Skeletal muscle tissue (tissue), 4 donors: ENCODE results near the gene NOTCH1. TPM values are rescaled to one million over a fixed set of nuclear protein-coding genes. Genes with fewer than 3 reads are reported as not detected.
A peak's percentile ranks its signal among the peaks of the same experiment; 100 is the strongest.

Source experiments
- H3K27ac ChIP-seq: one replicate; pipeline ENCODE4 v1.7.0; 2013; ENCODE audit warnings: mild to moderate bottlenecking, low read depth, low read length, inconsistent platforms
- H3K27me3 ChIP-seq, 3 donors: one replicate each; pipeline ENCODE4 v1.7.0; 2013; ENCODE audit warnings: low read length in 3 of 3; ENCODE audit not compliant: control insufficient read depth in 3 of 3, insufficient read depth in 3 of 3
- H3K36me3 ChIP-seq, 3 donors: one replicate each; pipeline ENCODE4 v1.7.0; 2013; ENCODE audit warnings: low read length in 3 of 3; ENCODE audit not compliant: control insufficient read depth in 3 of 3, insufficient read depth in 3 of 3
- H3K4me1 ChIP-seq, 3 donors: one replicate each; pipeline ENCODE4 v1.7.0; 2013; ENCODE audit warnings: low read length in 3 of 3, mild to moderate bottlenecking in 3 of 3; ENCODE audit not compliant: control insufficient read depth in 3 of 3, insufficient read depth in 3 of 3
- H3K4me3 ChIP-seq, 3 donors: one replicate each; pipeline ENCODE4 v1.7.0; 2013; ENCODE audit warnings: low read length in 3 of 3
- H3K9ac ChIP-seq, 3 donors: one replicate each; pipeline ENCODE4 v1.7.0; 2013; ENCODE audit warnings: low read length in 3 of 3, mild to moderate bottlenecking in 3 of 3, moderate library complexity in 2 of 3, low read depth in 1 of 3
- H3K9me3 ChIP-seq, 3 donors: one replicate each; pipeline ENCODE4 v1.7.0; 2013; ENCODE audit warnings: low read length in 3 of 3; ENCODE audit not compliant: control insufficient read depth in 3 of 3
- total RNA-seq: library from RNA; depleted of rRNA; stranded (reverse); fragments of >200 nt; gene quantifications from one replicate; pipeline ENCODE4 v1.2.3, GENCODE V29; 2014
- donor health status: Osteomylitis.

Gene NOTCH1
- total RNA-seq, 1 donor from 2014 or later, result 69.4 TPM

DNA sequence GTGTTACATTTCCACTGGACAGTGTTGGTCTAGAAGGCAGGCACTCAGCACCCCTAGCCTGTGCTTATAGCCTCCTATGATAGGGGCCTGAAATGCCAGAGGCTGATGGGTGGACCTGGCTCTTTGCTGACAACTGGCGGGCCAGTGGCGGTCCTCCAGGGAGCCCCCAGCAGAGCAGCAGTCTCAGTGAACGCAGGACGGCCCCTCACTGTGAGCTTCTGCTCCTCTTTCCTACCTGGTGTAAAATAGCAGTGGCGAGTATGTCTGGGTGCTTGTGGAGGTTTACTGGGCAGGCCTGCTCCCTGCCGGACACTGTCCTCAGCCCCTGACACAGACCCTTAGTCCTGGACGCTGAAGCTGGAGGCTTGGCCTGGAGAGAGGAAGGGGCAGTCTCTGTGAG lies 59.7 kb downstream of the NOTCH1 start:
- peaks cover 5 to 9% (median 8%) of the 10 kb centered on the region in 3 donors for H3K27me3 ChIP-seq
- H3K4me1 ChIP-seq, result peaks cover 25 to 37% (median 33%) of the 10 kb centered on the region in 3 donors
- no peak overlapping the region for H3K4me3 ChIP-seq
- no peak overlapping the region for H3K27ac ChIP-seq
- H3K36me3 ChIP-seq, result no peaks in the 10 kb centered on the region
- H3K9me3 ChIP-seq, result no peaks in the 10 kb centered on the region
- no peak overlapping the region for H3K9ac ChIP-seq

DNA sequence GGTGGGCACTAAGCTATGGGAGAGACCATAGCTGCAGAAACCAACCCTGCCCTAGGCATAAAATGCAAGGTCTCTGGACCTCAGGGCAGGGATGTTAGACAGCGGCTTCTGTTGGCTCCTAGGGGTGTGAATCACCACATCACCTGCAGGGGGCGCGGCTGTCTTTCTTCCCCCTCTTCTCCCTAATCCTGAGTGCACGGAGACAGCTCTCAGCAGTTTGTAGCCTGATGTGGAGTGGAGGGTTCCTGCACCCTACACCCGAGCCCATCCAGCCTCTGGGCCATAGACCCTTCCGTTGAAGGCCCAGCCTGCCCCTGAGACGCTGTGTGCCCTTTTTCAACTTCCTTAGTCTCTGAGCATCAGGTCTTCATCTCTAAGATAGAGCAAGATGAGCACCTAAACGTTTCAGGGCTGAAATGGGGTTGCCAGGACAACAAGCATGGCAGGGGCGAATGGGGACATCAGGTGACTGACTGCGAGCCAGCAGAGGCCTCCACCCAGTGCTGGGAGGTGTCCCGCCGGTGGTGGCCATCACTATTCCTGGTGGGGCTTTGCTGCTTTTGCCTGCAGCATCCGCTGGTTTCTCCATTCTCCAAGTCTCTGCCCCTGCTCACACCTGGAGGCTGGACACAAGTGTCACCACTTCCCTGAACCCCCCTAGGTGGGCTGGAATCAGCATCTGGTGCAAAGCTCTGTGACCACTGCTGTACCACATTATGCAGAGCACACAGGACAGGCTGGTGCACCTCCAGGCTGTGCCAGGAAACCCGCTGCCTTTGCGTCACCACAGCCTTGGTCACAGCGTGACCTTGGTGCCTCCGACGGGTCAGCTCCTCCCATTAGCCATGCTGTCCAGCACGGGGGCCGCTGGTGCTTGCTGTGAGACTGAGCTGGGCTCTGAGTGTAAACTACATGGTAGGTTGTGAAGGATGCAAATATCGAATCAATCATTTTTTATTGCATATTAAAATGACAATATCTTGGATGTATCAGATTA lies 60.5 kb downstream of the NOTCH1 start:
- peaks cover 25 to 37% (median 33%) of the 10 kb centered on the region in 3 donors for H3K4me1 ChIP-seq
- H3K27ac ChIP-seq, result no peak overlapping the region
- no peaks in the 10 kb centered on the region for H3K36me3 ChIP-seq
- H3K4me3 ChIP-seq, result no peak overlapping the region
- no peaks in the 10 kb centered on the region for H3K9me3 ChIP-seq
- peaks cover 5 to 9% (median 8%) of the 10 kb centered on the region in 3 donors for H3K27me3 ChIP-seq
- H3K9ac ChIP-seq, result peak overlapping the region in 1 of 3 donors; percentile 8

DNA sequence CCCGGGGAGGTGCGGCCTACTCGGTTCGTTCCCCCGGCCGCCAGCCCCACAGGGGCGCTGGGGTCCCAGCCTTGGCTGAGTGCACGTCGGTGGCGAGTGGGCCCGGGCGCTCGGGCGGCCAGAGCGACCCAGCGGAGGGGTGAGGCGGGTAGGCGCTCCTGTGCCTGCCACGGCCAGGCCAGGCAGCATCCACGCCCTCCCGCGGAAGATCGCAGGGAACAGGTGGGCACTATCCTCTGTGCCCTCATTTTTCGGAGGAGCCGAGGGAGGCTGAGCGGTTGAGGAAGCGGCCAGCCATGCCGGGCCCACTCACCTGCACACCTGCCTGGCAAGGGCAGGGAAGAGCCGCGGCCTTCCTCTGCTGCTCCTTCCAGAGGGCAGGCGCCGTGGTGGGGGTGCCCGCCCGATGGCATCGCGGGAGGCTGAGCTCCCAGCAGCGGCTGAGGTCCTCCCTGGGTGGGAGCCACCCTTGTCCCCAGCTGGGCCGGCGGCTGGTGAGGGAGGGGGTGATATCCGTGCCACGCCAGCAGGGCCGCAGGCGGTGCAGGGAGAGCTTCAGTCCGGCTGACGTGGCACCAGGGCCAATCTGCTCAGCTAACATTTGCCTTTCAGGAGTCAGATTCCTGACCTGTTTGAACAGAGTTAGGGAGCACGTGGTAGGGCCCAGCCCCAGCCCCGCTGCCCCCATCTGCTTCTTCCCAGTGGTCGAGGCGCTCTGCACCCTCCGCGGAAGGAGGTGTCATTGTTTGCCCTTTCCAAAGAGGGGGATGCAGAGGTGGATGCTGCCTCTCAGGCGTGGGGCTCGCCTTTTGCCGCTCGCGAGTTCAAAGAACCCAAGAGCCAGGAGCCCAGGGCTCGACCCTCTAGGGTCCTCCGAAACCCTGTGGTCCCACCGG lies 61.4 kb downstream of the NOTCH1 start:
- H3K27ac ChIP-seq, result peak overlapping the region; percentile 100
- peak overlapping the region in 2 of 3 donors; percentile 88 for H3K4me3 ChIP-seq
- peak overlapping the region in 2 of 3 donors; percentile 89 to 93 for H3K9ac ChIP-seq
- peaks cover 5 to 9% (median 8%) of the 10 kb centered on the region in 3 donors for H3K27me3 ChIP-seq
- peaks cover 25 to 37% (median 33%) of the 10 kb centered on the region in 3 donors for H3K4me1 ChIP-seq
- no peaks in the 10 kb centered on the region for H3K9me3 ChIP-seq
- peaks cover 0 to 3% (median 0%) of the 10 kb centered on the region in 3 donors for H3K36me3 ChIP-seq

DNA sequence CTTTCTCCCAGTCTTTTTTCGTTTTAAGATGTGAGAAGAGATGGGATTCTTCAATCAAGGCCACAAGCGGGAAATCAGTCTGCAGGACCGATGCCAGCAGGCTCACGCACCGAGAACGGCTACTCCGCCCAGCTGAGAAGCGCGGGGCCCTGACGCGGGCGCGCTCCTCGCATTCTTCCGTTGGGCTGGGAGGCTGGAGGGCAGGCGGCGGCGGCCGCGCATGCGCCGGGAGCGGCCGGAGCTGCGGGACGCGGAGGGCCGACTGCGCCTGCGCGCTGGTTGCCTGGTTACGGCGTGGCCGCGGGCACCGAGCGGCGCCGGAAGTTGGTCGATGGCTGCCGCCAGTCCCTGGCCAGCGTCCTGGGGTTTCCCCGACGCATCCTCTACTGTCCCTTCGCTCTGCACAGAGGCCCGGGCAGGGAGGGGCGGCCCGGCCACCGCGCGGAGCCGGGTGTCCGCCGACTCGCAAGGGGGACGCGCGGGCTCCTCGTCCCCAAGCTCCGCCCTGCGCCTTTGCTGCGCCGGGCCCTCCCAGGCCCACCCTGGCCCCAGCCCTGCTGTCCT lies 62.2 kb downstream of the NOTCH1 start:
- H3K27me3 ChIP-seq, result peaks cover 5 to 9% (median 8%) of the 10 kb centered on the region in 3 donors
- H3K36me3 ChIP-seq, result peaks cover 0 to 3% (median 0%) of the 10 kb centered on the region in 3 donors
- peaks cover 25 to 37% (median 32%) of the 10 kb centered on the region in 3 donors for H3K4me1 ChIP-seq
- H3K9me3 ChIP-seq, result no peaks in the 10 kb centered on the region
- H3K27ac ChIP-seq, result peak overlapping the region; percentile 100
- H3K4me3 ChIP-seq, result peak overlapping the region; percentile 78 to 88 (median 88)
- H3K9ac ChIP-seq, result peak overlapping the region; percentile 89 to 93 (median 89)

DNA sequence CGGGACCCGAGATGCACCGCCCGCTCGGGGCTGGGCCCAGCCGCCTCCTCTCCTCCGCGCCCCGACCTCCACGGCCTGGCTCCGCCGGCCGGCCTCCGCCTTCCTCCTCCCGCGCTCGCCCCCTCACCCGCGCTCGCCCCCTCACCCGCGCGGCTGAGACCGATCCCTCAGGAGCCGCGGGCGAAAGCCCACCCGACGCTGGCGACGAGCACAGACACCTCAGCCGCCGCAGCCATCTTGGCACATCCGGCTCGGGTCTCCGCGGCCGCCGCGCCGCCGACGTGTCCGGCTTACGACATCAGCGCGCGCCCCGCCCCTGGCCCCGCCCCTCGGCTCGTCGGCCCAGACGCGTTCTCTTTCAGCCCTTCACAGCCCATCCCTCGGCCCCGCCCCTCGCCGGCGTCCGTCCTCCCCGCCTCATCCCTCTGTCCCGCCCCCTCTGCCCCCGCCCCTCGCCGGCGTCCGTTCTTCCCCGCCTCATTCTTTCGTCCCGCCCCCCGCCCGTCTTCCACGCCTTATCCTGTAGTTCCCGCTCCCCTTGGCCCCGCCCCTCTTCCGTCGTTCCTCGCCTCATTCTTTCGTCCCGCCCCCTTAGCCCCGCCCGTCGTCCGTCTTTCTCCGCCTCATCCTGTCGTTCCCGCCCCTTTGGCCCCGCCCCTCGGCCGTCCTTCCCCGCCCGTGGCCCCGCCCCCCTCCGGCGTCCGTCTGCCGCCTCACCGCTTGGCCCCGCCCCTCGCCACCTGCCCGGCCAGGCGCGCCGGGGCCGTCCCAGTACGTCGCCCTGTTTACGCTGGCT lies 62.9 kb downstream of the NOTCH1 start, which contains the start of gene SEC16A:
SEC16A (minus strand) TSS at position 248 of the 796 bp plus-strand sequence. CDS start 5,425 bp downstream, outside the sequence.
- H3K27ac ChIP-seq, result peak within 1 kb of the TSS; percentile 100
- peak within 1 kb of the TSS; percentile 88 to 95 (median 88) for H3K4me3 ChIP-seq
- H3K9ac ChIP-seq, result peak within 1 kb of the TSS; percentile 92 to 98 (median 93)
- H3K4me1 ChIP-seq, result peaks cover 22 to 32% (median 27%) of the 10 kb centered on the region in 3 donors
- peaks cover 0 to 4% (median 1%) of the 10 kb centered on the region in 3 donors for H3K36me3 ChIP-seq
- peaks cover 5 to 8% (median 7%) of the 10 kb centered on the region in 3 donors for H3K27me3 ChIP-seq
- H3K9me3 ChIP-seq, result no peaks in the 10 kb centered on the region

DNA sequence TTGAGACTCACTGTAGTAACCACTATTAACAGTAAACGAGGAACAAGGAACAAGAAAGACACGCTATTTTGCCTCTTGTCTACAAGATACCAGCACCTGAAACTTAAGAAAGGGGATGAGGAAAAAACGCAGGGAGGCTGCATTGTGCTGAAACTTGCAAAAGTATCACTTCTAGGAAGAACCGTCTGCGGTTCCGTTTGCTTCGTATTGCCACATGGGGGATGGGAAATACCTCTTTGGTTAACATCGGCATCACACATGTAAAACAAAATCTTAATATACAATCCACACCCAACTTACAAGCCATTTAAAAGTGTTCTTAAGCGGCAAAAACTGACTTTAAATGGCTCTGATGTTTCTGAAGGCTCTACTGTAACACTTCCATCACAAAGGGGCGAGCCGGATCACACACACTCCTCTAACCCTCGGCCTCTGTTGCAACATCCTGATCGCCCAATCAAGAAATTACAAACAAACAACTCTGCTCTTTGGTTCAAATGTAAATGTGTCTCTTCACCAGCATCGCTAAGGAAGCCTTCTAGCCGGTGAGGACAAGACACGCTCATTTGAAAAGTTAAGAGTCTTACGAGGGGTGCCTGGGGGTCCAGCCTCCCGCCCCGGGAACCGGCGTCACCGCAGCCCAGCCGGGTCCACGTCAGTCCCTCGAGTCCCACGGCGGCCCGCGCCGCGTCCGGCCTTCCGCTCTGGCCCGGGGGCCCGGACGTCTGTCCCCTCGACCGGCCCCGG lies 63.6 kb downstream of the NOTCH1 start:
- Histone ChIP-seq H3K4me3 (peak overlapping the region; percentile 82 to 95 (median 88)), H3K4me1 (peaks cover 22 to 32% (median 27%) of the 10 kb centered on the region in 3 donors), H3K27me3 (peaks cover 0 to 1% (median under 1%) of the 10 kb centered on the region in 3 donors)

DNA sequence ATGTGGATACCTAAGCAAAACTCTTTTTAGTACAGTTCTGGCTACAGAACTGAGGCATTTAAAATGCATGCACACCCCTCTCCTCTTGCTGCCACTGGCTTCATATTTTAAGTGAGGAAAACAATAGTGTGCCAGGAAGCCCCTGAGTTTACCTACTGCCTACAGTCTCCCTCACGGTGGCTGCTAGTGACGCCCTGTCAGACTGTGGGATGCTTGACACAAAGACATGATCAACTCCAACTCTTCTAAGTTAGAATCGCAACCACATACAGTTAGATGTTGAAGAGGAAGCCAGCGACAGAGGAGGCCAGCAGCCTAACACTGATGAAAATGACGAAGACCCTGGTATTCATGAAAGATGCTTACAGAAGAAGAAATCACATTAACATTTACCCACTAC lies 64.3 kb downstream of the NOTCH1 start:
- H3K27ac ChIP-seq, result peak overlapping the region; percentile 100
- H3K4me3 ChIP-seq, result peak overlapping the region; percentile 82 to 95 (median 88)
- H3K9ac ChIP-seq, result peak overlapping the region; percentile 91 to 98 (median 92)
- H3K4me1 ChIP-seq, result peaks cover 22 to 32% (median 27%) of the 10 kb centered on the region in 3 donors
- H3K27me3 ChIP-seq, result no peaks in the 10 kb centered on the region
- H3K36me3 ChIP-seq, result peaks cover 10 to 18% (median 14%) of the 10 kb centered on the region in 3 donors
- no peaks in the 10 kb centered on the region for H3K9me3 ChIP-seq

More for the DNA sequence above, 63.6 kb downstream of the NOTCH1 start:
- peak overlapping the region; percentile 100 for H3K27ac ChIP-seq
- peak overlapping the region; percentile 91 to 98 (median 92) for H3K9ac ChIP-seq
- peaks cover 3 to 11% (median 8%) of the 10 kb centered on the region in 3 donors for H3K36me3 ChIP-seq
- no peaks in the 10 kb centered on the region for H3K9me3 ChIP-seq

DNA sequence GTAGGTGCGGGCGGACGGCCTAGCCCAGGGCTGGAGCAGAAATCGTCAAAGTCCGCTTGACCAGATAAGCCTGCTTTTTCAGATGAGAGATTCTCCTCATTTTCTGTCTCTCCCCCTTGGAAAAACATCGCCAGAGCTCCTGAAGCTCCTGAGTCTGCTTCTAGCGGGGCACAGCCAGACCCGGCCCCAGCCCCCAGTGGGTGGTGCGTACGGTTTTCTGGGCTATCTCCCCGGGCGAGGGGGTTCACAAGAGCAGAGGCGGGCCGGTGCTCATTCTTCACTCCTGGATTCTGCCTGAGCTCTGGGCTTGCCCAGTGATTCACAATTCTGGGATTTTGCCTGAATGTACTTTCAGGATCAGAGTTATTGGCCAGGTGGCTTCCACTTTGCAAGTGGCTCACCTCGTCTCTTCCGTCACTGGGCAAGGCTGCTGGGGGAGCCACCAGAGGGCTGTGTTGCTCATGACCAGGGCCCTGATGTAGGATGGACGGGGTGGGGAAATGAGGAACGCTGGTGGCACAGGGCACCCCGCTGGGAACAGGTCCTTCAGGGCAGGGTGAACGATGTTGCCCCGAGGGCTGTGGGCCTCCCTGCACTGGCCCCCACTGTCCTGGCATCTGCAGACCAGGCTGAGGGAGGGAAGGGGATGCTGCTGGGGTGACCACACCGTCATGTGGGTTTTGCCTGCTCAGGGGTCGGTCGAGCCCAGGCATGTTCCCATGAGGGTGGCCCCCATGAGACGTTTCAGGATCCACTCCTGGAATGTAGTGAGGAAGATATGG lies 69.3 kb downstream of the NOTCH1 start:
- Histone ChIP-seq H3K27ac (no peak overlapping the region), H3K9ac (no peak overlapping the region), H3K4me3 (no peak overlapping the region), H3K36me3 (peaks cover 58 to 67% (median 61%) of the 10 kb centered on the region in 3 donors), H3K4me1 (peaks cover 3% of the 10 kb centered on the region in 3 donors), H3K27me3 (no peaks in the 10 kb centered on the region), H3K9me3 (no peaks in the 10 kb centered on the region)
